Measurements from ENCODE around the gene PIP. TPM values are rescaled to one million over a fixed set of nuclear protein-coding genes. Genes with fewer than 3 reads are reported as not detected.

Gene PIP
- total and polyA plus RNA-seq, 9 of the 15 experiments (the other 6 are each of a cell fraction or from before 2014, with no cell fraction given) = not detected

DNA sequence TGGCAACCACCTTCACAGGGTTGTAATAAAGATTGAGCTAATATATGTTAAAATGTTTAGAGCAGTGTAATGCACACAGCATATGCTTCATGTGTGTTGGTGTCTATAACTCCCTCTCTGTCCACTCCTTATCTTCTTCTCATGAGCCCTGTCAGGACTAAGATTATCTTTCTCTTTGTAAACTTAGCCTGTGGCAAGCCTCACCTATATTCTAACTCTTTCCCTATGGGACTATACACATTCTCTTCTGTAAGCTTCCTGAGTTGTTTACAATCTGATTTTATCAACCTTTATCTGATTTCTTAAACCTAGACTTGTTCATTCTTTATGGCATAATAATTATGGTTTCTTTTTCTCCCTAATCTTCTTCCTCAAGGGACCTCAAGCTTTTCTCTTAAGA lies 2.4 kb upstream of the PIP start:
- DNase-seq (ENCODE audit: extremely low read depth in 1 of 4, low spot score in 3 of 4) (no peak), ATAC-seq (no peak), FAIRE-seq (no peak)
- H3K4me3 ChIP-seq = no peak overlapping the region
- H3K9me1 ChIP-seq (ENCODE audit: control insufficient read depth, insufficient read depth, low read length) = no peaks in the 10 kb centered on the region
- H3K27ac ChIP-seq (ENCODE audit: extremely low read depth, low read depth, low read length) = no peak overlapping the region
- H3K4me1 ChIP-seq (replicated peaks in 1 of 2; ENCODE audit: control insufficient read depth in 2 of 2, insufficient read depth in 2 of 2, low read length in 2 of 2) = no peaks in the 10 kb centered on the region
- H4K20me1 ChIP-seq (replicated peaks; ENCODE audit: control insufficient read depth, insufficient read depth, low read length) = no peaks in the 10 kb centered on the region
- intact Hi-C loops (cut with micrococcal nuclease) (no loop called here), in situ Hi-C loops (cut with MboI) (no loop called here)
- H2AFZ ChIP-seq (ENCODE audit: low read depth, low read length) = no peak overlapping the region
- H3K9me3 ChIP-seq (replicated peaks; ENCODE audit: control insufficient read depth, insufficient read depth, low read depth, low read length) = no peaks in the 10 kb centered on the region
- no peak overlapping the region for H3K4me2 ChIP-seq (ENCODE audit: insufficient read depth, low read length)
- ChIA-PET POLR2A (interaction anchor here (1.0 kb wide), 1 partner anchor 28 kb away, joined by 3 read pairs; no protein-coding TSS in a partner anchor), CTCF (ENCODE audit: low intra/inter-chr PET ratio) (no interaction called here)
- no peaks in the 10 kb centered on the region for H3K27me3 ChIP-seq (ENCODE audit: control insufficient read depth in 2 of 2, insufficient read depth in 2 of 2, low read length in 2 of 2)
- no peaks in the 10 kb centered on the region for H3K36me3 ChIP-seq (ENCODE audit: control insufficient read depth, insufficient read depth, low read length)
- no TSS peak for BruUV-seq (replicated peaks)
- H3K79me2 ChIP-seq (ENCODE audit: control insufficient read depth, insufficient read depth, low read length) = no peaks in the 10 kb centered on the region
- H3K9ac ChIP-seq (ENCODE audit: insufficient read depth in 1 of 2, low read depth in 2 of 2, low read length in 2 of 2) = no peak overlapping the region
- TF ChIP-seq ZBTB8A (IDR thresholded peaks at IDR 0.05; ENCODE audit: partially characterized antibody) (no peak), RNF2 (IDR thresholded peaks at IDR 0.05) (no peak), POLR2H (tag; IDR thresholded peaks at IDR 0.05; ENCODE audit: low read depth) (no peak), XRCC5 (IDR thresholded peaks at IDR 0.05; ENCODE audit: low read depth, low read length) (no peak), ZNF780A (CRISPR knock-in tag; IDR thresholded peaks at IDR 0.05) (no peak), THRAP3 (IDR thresholded peaks at IDR 0.05; ENCODE audit: borderline replicate concordance) (no peak)

DNA sequence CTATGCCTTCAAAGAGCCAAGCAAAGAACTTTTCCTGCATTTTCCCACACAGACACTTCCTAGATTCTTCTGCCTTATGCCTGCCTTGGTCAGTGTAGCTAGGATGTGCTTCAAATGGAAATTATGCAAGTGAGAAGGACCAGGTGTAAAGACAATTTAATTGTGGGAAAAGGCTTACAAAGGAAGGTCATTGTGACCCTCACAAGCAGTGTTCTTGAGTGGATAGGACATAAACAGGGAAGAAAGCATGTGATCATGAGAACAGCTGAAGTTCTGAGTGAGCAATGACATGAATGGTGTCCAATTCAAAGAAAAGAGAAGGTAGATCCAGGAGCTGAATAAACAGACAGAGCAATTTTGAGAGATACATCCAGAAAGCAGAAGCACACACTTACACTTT lies 1.3 kb upstream of the PIP start:
- Histone ChIP-seq H3K4me2 (ENCODE audit: insufficient read depth, low read length) (no peak overlapping the region), H3K79me2 (ENCODE audit: control insufficient read depth, insufficient read depth, low read length) (no peaks in the 10 kb centered on the region), H3K27ac (ENCODE audit: extremely low read depth, low read depth, low read length) (no peak overlapping the region), H4K20me1 (replicated peaks; ENCODE audit: control insufficient read depth, insufficient read depth, low read length) (no peaks in the 10 kb centered on the region), H3K9me1 (ENCODE audit: control insufficient read depth, insufficient read depth, low read length) (no peaks in the 10 kb centered on the region), H3K9me3 (replicated peaks; ENCODE audit: control insufficient read depth, insufficient read depth, low read depth, low read length) (no peaks in the 10 kb centered on the region), H3K9ac (ENCODE audit: insufficient read depth in 1 of 2, low read depth in 2 of 2, low read length in 2 of 2) (no peak overlapping the region), H3K27me3 (ENCODE audit: control insufficient read depth in 2 of 2, insufficient read depth in 2 of 2, low read length in 2 of 2) (no peaks in the 10 kb centered on the region), H3K4me3 (no peak overlapping the region), H3K4me1 (replicated peaks in 1 of 2; ENCODE audit: control insufficient read depth in 2 of 2, insufficient read depth in 2 of 2, low read length in 2 of 2) (no peaks in the 10 kb centered on the region), H2AFZ (ENCODE audit: low read depth, low read length) (no peak overlapping the region), H3K36me3 (ENCODE audit: control insufficient read depth, insufficient read depth, low read length) (no peaks in the 10 kb centered on the region)
- ChIA-PET CTCF (ENCODE audit: low intra/inter-chr PET ratio) (no interaction called here), POLR2A (interaction anchor here (1.8 kb wide), 1 partner anchor 11 kb away, joined by 4 read pairs; no protein-coding TSS in a partner anchor)
- intact Hi-C loops (cut with micrococcal nuclease) = no loop called here
- TF ChIP-seq, protein P1, sequence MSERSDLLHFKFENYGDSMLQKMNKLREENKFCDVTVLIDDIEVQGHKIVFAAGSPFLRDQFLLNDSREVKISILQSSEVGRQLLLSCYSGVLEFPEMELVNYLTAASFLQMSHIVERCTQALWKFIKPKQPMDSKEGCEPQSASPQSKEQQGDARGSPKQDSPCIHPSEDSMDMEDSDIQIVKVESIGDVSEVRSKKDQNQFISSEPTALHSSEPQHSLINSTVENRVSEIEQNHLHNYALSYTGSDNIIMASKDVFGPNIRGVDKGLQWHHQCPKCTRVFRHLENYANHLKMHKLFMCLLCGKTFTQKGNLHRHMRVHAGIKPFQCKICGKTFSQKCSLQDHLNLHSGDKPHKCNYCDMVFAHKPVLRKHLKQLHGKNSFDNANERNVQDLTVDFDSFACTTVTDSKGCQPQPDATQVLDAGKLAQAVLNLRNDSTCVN (CRISPR knock-in tag; IDR thresholded peaks at IDR 0.05) = no peak
- no peak for TF ChIP-seq KLF13 (tag; IDR thresholded peaks at IDR 0.05; ENCODE audit: borderline replicate concordance, low read depth)
- TF ChIP-seq POLR2A (conservative IDR thresholded peaks at IDR 0.05) = no peak
- no peak for TF ChIP-seq HDGF (IDR thresholded peaks at IDR 0.05)
- TF ChIP-seq, protein P2, sequence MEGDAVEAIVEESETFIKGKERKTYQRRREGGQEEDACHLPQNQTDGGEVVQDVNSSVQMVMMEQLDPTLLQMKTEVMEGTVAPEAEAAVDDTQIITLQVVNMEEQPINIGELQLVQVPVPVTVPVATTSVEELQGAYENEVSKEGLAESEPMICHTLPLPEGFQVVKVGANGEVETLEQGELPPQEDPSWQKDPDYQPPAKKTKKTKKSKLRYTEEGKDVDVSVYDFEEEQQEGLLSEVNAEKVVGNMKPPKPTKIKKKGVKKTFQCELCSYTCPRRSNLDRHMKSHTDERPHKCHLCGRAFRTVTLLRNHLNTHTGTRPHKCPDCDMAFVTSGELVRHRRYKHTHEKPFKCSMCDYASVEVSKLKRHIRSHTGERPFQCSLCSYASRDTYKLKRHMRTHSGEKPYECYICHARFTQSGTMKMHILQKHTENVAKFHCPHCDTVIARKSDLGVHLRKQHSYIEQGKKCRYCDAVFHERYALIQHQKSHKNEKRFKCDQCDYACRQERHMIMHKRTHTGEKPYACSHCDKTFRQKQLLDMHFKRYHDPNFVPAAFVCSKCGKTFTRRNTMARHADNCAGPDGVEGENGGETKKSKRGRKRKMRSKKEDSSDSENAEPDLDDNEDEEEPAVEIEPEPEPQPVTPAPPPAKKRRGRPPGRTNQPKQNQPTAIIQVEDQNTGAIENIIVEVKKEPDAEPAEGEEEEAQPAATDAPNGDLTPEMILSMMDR (IDR thresholded peaks at IDR 0.05 in 2 of 3, conservative IDR thresholded peaks at IDR 0.05 in 1 of 3; ENCODE audit: insufficient read depth in 2 of 3, low read depth in 1 of 3, low read length in 3 of 3) = no peak
- no peak for TF ChIP-seq MEIS2 (IDR thresholded peaks at IDR 0.05; ENCODE audit: partially characterized antibody)
- TF ChIP-seq, protein P3, sequence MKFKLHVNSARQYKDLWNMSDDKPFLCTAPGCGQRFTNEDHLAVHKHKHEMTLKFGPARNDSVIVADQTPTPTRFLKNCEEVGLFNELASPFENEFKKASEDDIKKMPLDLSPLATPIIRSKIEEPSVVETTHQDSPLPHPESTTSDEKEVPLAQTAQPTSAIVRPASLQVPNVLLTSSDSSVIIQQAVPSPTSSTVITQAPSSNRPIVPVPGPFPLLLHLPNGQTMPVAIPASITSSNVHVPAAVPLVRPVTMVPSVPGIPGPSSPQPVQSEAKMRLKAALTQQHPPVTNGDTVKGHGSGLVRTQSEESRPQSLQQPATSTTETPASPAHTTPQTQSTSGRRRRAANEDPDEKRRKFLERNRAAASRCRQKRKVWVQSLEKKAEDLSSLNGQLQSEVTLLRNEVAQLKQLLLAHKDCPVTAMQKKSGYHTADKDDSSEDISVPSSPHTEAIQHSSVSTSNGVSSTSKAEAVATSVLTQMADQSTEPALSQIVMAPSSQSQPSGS (CRISPR knock-in tag; IDR thresholded peaks at IDR 0.05) = no peak
- ATAC-seq = no peak
- in situ Hi-C loops (cut with MboI) = no loop called here
- DNase-seq (ENCODE audit: extremely low read depth in 1 of 4, low spot score in 3 of 4) = no peak
- BruUV-seq (replicated peaks) = no TSS peak
- no peak for FAIRE-seq
